Colonic mucosa (tissue), 4 donors: ENCODE data around the gene NFIA. TPM values are rescaled to one million over a fixed set of nuclear protein-coding genes. Genes with fewer than 3 reads are reported as not detected.

Experiments used
- DNase-seq: peaks from one replicate; pipeline ENCODE4 v3.0.0-alpha.2; 2020
- H3K27ac ChIP-seq: fragments of 200-600 bp; one replicate; pipeline ENCODE4 v1.8.0; 2021
- H3K27me3 ChIP-seq: fragments of 200-600 bp; one replicate; pipeline ENCODE4 v1.8.0; 2021
- H3K36me3 ChIP-seq: fragments of 200-600 bp; one replicate; pipeline ENCODE4 v1.8.0; 2021
- H3K4me1 ChIP-seq: fragments of 200-600 bp; one replicate; pipeline ENCODE4 v1.8.0; 2021; ENCODE audit warnings: mild to moderate bottlenecking
- H3K4me3 ChIP-seq: fragments of 200-600 bp; one replicate; pipeline ENCODE4 v1.8.0; 2021
- H3K9ac ChIP-seq, 2 donors: one replicate each; pipeline ENCODE4 v1.7.0; 2013; ENCODE audit warnings: control low read depth in 2 of 2, low read depth in 2 of 2, low read length in 2 of 2
- H3K9me3 ChIP-seq: fragments of 200-600 bp; one replicate; pipeline ENCODE4 v1.8.0; 2021
- intact Hi-C: fragments of 100-400 bp; cut with DNase I; formaldehyde crosslinking; loops from one replicate; pipeline ENCODE4 v1.14.1; 2022
- total RNA-seq, 2 donors: library from RNA; stranded (reverse); fragmentation: NEBNext Ultra II Directional in 1 of 2; extraction: Animal tissue kit (Norgen Biotek cat#: 25700) in 1 of 2; gene quantifications; one replicate each; pipeline ENCODE4 v1.2.1, GENCODE V29; 2021
- TF ChIP-seq, protein P1 (sequence below): fragments of 200-600 bp; IDR thresholded peaks from one replicate; pipeline ENCODE4 v1.8.0; 2022; ENCODE audit warnings: antibody characterized with exemption, mild to moderate bottlenecking
- donor health status: healthy.
- donor health status: DM: no; HTN: no; CAD: no.
- donor health status: DM: no; HTN: no; CAD: no.

The NFIA gene
- total RNA-seq, 2 donors from 2014 or later = 36.0 to 44.2 TPM

DNA sequence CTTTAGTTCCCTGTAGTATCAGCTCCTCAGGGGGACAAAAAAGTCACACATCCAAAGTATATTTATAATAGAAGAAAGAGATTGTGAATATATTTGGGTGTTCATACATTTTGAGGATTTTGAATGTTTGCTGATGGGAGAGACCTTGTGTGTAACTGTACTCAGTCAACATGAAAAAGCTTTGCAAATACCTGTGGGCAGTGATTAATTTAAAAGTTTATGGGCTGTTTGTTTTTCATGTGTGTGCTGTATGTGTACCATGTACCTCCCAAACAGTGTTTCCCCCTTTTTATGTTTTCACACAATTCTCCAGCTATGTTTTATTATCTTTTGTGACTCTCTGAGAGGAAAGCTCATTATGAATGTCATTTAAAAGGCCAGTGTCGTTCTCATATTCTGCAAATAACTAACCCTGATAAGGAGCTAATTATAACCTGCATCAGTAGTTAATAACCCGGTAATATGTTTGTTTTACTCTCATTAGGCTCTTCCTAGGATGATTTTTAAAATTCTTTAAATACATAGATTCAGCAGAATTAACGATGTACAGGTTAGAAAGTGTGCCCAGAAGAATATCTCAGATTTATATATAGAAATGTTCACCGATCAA lies 271.5 kb downstream of the NFIA start:
- DNase-seq = no peak
- Histone ChIP-seq H3K4me3 (no peak overlapping the region), H3K4me1 (no peaks in the 10 kb centered on the region), H3K9ac (no peak overlapping the region), H3K27me3 (no peaks in the 10 kb centered on the region), H3K27ac (no peak overlapping the region), H3K36me3 (no peaks in the 10 kb centered on the region), H3K9me3 (no peaks in the 10 kb centered on the region)
- TF ChIP-seq, protein P1, sequence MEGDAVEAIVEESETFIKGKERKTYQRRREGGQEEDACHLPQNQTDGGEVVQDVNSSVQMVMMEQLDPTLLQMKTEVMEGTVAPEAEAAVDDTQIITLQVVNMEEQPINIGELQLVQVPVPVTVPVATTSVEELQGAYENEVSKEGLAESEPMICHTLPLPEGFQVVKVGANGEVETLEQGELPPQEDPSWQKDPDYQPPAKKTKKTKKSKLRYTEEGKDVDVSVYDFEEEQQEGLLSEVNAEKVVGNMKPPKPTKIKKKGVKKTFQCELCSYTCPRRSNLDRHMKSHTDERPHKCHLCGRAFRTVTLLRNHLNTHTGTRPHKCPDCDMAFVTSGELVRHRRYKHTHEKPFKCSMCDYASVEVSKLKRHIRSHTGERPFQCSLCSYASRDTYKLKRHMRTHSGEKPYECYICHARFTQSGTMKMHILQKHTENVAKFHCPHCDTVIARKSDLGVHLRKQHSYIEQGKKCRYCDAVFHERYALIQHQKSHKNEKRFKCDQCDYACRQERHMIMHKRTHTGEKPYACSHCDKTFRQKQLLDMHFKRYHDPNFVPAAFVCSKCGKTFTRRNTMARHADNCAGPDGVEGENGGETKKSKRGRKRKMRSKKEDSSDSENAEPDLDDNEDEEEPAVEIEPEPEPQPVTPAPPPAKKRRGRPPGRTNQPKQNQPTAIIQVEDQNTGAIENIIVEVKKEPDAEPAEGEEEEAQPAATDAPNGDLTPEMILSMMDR = no peak
- intact Hi-C loops = no loop called here

DNA sequence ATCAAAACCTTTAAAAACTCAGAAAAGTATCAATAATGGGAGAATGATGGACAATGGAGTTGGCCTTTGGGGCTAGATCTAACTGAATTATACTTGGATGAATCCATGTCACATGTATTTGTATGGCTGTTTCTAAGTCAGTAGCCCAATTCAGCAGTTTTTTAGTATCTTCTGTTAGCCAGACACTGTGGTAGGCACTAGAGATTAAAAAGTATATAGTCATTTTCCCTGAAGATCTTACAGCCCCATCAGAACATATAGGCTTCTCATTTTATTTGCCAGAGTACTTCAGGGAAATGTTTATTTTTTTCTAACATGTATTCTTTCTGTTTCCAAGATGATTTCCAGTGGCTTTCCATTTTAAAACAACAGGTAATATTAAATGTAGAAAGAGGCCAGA lies 273.7 kb downstream of the NFIA start:
- Histone ChIP-seq H3K27me3 (no peaks in the 10 kb centered on the region), H3K4me1 (no peaks in the 10 kb centered on the region), H3K4me3 (no peak overlapping the region), H3K9me3 (no peaks in the 10 kb centered on the region), H3K36me3 (no peaks in the 10 kb centered on the region), H3K27ac (no peak overlapping the region), H3K9ac (no peak overlapping the region)
- intact Hi-C loops = no loop called here
- no peak for DNase-seq
- TF ChIP-seq, protein P1 = no peak

DNA sequence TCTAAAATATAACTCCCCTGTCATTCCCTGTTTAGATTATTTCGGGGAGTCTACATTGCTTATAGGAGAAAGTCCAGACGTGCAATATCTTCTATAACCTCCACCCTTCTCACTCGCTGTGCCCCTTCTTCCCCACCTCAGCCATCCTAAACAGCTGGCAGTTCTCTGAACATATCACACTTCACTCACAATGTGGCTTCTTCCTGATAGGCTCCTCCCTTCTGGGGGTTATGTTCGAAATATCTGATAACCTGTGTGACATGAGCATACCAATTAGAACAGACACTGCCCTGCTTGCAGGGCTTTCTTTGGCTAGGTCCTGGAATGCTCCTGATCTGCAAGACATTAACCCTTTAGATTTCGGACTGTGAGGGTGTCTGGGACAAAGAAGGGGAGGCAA lies 274.6 kb downstream of the NFIA start:
- Histone ChIP-seq H3K27me3 (no peaks in the 10 kb centered on the region), H3K9me3 (no peaks in the 10 kb centered on the region), H3K4me1 (no peaks in the 10 kb centered on the region), H3K27ac (no peak overlapping the region), H3K9ac (no peak overlapping the region), H3K36me3 (no peaks in the 10 kb centered on the region), H3K4me3 (no peak overlapping the region)
- intact Hi-C loops = no loop called here
- TF ChIP-seq, protein P1 = no peak
- DNase-seq = no peak

DNA sequence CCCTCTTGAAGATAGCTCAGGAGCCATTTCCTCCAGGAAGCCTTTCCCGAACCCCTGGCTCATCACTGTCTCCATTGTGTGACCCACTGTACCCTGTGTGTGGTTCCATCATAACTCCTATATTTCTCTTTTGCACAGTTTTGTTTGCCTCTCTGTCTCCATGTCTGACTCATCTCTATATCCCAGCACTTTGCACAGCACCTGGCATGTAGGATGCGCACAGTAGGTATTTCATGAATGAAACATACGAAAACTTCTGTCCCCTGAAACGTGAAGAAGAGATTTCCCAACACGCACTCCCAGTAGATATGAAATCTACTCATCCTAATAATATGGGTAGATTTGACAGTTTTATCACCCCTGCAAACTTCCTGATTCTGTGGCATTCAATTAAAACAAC lies 275.2 kb downstream of the NFIA start:
- Histone ChIP-seq H3K27me3 (no peaks in the 10 kb centered on the region), H3K9me3 (no peaks in the 10 kb centered on the region), H3K4me3 (no peak overlapping the region), H3K4me1 (no peaks in the 10 kb centered on the region), H3K36me3 (no peaks in the 10 kb centered on the region), H3K9ac (no peak overlapping the region), H3K27ac (no peak overlapping the region)
- no peak for DNase-seq
- intact Hi-C loops = no loop called here
- TF ChIP-seq, protein P1 = no peak

GRCh38 chr1:61358770-61359455 lies 276.6 kb downstream of the NFIA start:
- no peaks in the 10 kb centered on the region for H3K36me3 ChIP-seq
- TF ChIP-seq, protein P1 = no peak
- H3K4me3 ChIP-seq = no peak overlapping the region
- no peak overlapping the region for H3K27ac ChIP-seq
- H3K4me1 ChIP-seq = no peaks in the 10 kb centered on the region
- DNase-seq = no peak
- no peaks in the 10 kb centered on the region for H3K27me3 ChIP-seq
- intact Hi-C loops = no loop called here
- no peaks in the 10 kb centered on the region for H3K9me3 ChIP-seq
- H3K9ac ChIP-seq = no peak overlapping the region
